Measurements from ENCODE around the gene NTRK1. TPM values are rescaled to one million over a fixed set of nuclear protein-coding genes. Genes with fewer than 3 reads are reported as not detected.

The NTRK1 gene
- total RNA-seq, 2 experiments from 2014 or later, result 1.6 to 1.8 TPM

DNA sequence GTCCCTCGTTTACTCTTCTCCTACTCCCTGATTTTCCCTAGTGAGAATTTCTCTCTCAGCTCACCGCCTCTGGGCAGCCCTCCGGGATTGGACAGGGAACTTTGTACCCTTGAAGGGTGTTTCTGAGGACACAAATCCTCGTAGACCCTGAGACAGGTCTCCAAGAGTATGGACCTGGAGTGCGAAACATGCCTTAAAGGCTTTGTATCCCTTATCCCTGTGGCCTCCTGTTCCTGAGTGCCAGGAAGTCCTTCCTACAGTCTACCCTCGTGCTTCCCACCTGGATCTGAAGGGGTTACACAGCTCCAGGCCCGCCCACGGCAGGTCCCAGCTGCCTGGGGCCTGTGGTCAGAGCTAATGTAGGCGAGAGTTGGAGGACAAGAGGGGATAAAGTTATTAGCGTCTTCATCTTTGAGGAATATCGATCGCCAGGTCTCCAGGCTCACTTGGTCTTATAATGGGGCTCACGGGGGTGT is 25.3 kb downstream of the NTRK1 start:
- Mint-ChIP-seq H3K4me1 (peaks cover 2% of the 10 kb centered on the region), H3K27me3 (peaks cover 39% of the 10 kb centered on the region), H3K4me3 (no peak overlapping the region), H3K36me3 (ENCODE audit: low read depth) (no peaks in the 10 kb centered on the region), H3K9me3 (no peaks in the 10 kb centered on the region), H3K27ac (no peak overlapping the region)
- DNase-seq, result no peak
- POLR2A ChIA-PET, result no interaction called here
- CTCF ChIA-PET, result interaction anchor here (1.7 to 8.1 kb wide), 2 partner anchors 89 to 160 kb away, joined by 5 to 112 read pairs; no protein-coding TSS in a partner anchor

DNA sequence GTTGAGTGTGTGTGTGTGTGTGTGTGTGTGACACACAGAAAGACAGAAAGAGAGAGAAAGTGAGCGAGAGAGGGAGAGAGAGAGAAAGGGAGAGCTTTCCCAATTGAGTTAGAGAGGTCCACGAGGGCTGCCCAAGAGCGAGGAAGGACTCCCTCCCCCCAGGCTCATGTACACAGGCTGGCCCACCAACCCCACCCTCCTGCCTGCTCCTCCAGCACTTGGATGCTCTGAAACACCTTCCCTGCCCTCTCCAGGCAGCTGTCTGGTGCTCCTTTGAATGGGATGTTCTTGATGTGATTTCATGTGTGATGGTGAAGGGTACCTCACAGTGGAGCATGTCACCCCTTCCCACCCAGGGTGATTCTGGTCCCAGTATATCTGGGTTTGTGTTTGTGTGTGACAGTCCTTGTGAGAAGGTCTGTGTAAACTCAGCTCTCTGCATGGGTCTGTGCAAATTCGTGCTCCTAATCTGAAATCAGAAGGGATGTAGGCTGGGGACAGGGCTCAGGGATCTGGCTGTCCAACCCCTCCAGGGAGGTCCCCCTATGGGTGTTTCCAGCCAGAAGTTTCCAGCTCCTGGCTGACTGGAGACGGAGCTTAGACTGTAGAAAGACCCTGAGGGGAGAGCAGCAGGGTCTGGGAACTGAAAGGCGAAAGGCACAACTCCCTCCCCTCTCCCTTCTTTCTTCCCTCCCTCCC is 26.1 kb downstream of the NTRK1 start:
- Mint-ChIP-seq H3K4me3 (no peak overlapping the region), H3K27ac (no peak overlapping the region), H3K27me3 (peaks cover 46% of the 10 kb centered on the region), H3K4me1 (peaks cover 5% of the 10 kb centered on the region), H3K36me3 (ENCODE audit: low read depth) (no peaks in the 10 kb centered on the region), H3K9me3 (no peaks in the 10 kb centered on the region)
- ChIA-PET CTCF (interaction anchor here (0.9 to 8.1 kb wide), 3 partner anchors 27 to 161 kb away, joined by 3 to 112 read pairs (median 5); no protein-coding TSS in a partner anchor), POLR2A (no interaction called here)
- no peak for DNase-seq

DNA sequence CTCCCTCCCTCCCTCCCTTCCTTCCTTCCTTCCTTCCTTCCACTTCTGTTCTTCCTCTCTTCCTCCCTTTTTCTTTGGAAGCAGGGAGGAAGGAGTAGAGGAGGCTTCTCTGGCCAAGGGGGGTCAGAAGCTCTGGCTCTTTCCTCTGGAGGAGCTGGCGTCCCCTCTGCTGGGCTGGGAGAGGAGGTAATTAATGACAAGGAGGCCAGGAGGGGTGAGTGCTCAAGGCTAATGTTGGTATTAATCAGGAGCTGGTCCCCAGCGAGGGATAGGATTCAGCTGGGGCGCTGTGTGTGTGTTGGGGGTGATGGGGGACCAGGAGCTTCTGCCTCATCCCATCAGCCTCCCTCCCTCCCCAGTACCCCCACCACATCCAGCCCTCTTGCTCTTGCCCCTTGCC is 26.7 kb downstream of the NTRK1 start:
- no peak overlapping the region for H3K27ac Mint-ChIP-seq

DNA sequence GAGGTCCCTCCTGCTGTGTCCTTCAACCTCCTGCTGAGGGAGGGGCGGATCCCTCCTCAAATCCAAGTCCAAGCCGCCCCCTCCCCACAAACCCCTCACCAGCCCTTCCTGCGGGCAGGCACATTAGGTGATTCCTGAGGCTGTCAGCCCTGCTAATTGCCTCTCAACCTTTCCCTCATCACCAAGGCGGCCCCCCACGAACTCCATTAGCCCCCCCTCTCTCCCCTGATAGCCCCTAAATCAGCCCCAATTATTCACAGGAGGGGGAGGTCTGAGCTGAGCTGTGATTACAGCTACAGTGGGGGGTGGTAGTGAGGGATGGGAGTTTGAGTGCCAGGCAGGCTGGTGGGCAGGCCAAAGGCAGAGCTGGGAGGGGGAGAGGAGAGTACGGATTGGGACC is 27.1 kb downstream of the NTRK1 start:
- Mint-ChIP-seq H3K36me3 (ENCODE audit: low read depth) (no peaks in the 10 kb centered on the region), H3K4me3 (no peak overlapping the region), H3K9me3 (no peaks in the 10 kb centered on the region), H3K4me1 (peaks cover 13% of the 10 kb centered on the region), H3K27me3 (peaks cover 52% of the 10 kb centered on the region), H3K27ac (no peak overlapping the region)
- POLR2A ChIA-PET, result no interaction called here
- CTCF ChIA-PET, result interaction anchor here (5.1 to 8.1 kb wide), 2 partner anchors 49 to 91 kb away, joined by 67 to 112 read pairs; no protein-coding TSS in a partner anchor
- DNase-seq, result no peak

More for the DNA sequence above, 26.7 kb downstream of the NTRK1 start:
- Mint-ChIP-seq H3K36me3 (ENCODE audit: low read depth) (no peaks in the 10 kb centered on the region), H3K4me1 (peaks cover 11% of the 10 kb centered on the region), H3K9me3 (no peaks in the 10 kb centered on the region), H3K4me3 (no peak overlapping the region), H3K27me3 (peaks cover 51% of the 10 kb centered on the region)
- ChIA-PET CTCF (interaction anchor here (0.9 to 8.1 kb wide), 2 partner anchors 27 to 90 kb away, joined by 3 to 112 read pairs; no protein-coding TSS in a partner anchor), POLR2A (no interaction called here)
- DNase-seq, result no peak

DNA sequence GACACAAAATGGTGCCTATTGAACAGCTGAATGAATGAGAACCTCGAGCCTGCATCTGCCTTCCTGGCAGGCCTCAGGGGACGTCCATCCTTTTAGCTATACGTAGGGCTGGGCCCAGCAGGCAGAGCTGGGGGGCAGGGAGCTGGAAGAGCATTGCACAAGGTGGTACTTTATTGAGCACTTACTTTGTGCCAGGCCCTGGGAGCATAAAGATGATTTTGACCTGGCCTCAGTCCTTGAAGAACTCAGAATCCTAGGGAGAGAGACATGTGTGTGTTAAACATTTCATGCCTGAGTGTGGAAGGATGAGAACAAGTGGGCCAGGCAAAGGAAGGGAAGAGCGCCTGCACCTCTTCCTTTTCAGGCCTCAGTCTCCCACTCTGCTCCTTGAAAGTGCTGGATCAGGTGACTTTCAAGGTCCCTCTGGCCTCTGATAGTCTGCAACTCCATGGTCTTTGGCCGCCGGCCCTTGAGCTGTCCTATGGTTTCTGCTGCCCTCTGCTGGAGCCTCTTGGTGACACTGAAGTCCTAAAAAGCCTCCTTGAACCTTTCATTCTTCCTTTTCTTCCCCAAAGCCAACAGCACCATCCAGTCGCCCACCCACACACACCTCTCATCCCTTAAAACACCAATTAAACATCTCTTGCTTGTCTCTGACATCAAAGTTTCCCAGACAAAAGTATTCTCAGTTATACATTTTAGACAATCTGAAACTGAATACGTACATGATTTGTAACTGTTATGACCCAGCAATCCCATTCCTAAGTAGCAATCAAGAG is 29.3 kb downstream of the NTRK1 start:
- no peak overlapping the region for H3K4me3 Mint-ChIP-seq
- H3K36me3 Mint-ChIP-seq (ENCODE audit: low read depth), result no peaks in the 10 kb centered on the region
- peak; percentile 69 for DNase-seq
- peaks cover 22% of the 10 kb centered on the region for H3K4me1 Mint-ChIP-seq
- POLR2A ChIA-PET, result interaction anchor here (1.5 kb wide), 2 partner anchors 27 to 89 kb away, joined by 3 to 7 read pairs; no protein-coding TSS in a partner anchor
- peaks cover 58% of the 10 kb centered on the region for H3K27me3 Mint-ChIP-seq
- H3K9me3 Mint-ChIP-seq, result no peaks in the 10 kb centered on the region
- no peak overlapping the region for H3K27ac Mint-ChIP-seq
- CTCF ChIA-PET, result interaction anchor here (0.6 to 8.1 kb wide), 34 partner anchors 9 to 226 kb away, joined by 3 to 112 read pairs (median 4); partner anchors contain the start of genes INSRR, ISG20L2, METTL25B and NTRK1

DNA sequence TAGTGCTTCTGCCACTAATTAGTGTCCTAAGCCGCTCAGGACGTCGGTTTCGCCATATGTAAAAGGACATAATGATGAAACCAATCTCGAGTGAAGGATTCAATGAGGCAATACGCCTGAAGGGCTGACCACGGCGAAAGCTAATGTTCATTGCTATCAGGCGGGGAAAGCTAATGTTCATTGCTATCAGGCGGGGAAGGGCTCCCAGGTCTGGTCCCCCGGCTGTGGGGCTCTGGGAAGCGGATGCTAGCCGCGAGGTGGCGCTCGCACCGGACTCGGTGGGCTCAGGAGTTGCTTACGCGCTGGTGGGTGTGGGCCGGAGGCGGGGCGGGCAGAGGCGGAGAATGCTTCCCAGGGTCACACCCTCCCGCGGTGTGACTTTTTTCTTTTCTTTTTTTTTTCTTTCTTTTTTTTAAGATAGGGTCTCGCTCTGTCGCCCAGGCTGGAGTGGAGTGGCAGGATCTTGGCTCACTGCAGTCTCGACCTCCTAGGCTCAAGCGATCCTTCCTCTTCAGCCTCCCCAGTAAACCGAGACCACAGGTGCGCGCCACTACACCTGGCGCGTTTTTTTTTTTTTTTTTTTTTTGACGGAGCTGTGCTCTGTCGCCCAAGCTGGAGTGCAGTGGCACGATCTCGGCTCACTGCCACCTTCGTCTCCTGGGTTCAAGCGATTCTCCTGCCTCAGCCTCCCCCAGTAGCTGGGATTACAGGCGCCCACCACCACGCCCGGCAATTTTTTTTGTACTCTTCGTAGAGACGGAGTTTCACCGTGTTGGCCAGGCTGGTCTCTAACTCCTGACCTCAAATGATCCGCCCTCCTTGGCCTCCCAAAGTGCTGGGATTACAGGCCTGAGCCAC is 31.8 kb downstream of the NTRK1 start:
- H3K4me1 Mint-ChIP-seq, result peaks cover 22% of the 10 kb centered on the region
- ChIA-PET CTCF (interaction anchor here (0.6 to 8.1 kb wide), 28 partner anchors 9 to 264 kb away, joined by 3 to 112 read pairs (median 5); partner anchors contain the start of genes CRABP2, INSRR, ISG20L2 and METTL25B), POLR2A (interaction anchor here (0.6 to 0.7 kb wide), 2 partner anchors 31 to 164 kb away, joined by 3 read pairs; partner anchors contain the start of gene ISG20L2)
- H3K27ac Mint-ChIP-seq, result no peak overlapping the region
- H3K4me3 Mint-ChIP-seq, result peak overlapping the region; percentile 49
- peak; percentile 87 for DNase-seq
- no peaks in the 10 kb centered on the region for H3K9me3 Mint-ChIP-seq
- no peaks in the 10 kb centered on the region for H3K36me3 Mint-ChIP-seq (ENCODE audit: low read depth)
- peaks cover 56% of the 10 kb centered on the region for H3K27me3 Mint-ChIP-seq

DNA sequence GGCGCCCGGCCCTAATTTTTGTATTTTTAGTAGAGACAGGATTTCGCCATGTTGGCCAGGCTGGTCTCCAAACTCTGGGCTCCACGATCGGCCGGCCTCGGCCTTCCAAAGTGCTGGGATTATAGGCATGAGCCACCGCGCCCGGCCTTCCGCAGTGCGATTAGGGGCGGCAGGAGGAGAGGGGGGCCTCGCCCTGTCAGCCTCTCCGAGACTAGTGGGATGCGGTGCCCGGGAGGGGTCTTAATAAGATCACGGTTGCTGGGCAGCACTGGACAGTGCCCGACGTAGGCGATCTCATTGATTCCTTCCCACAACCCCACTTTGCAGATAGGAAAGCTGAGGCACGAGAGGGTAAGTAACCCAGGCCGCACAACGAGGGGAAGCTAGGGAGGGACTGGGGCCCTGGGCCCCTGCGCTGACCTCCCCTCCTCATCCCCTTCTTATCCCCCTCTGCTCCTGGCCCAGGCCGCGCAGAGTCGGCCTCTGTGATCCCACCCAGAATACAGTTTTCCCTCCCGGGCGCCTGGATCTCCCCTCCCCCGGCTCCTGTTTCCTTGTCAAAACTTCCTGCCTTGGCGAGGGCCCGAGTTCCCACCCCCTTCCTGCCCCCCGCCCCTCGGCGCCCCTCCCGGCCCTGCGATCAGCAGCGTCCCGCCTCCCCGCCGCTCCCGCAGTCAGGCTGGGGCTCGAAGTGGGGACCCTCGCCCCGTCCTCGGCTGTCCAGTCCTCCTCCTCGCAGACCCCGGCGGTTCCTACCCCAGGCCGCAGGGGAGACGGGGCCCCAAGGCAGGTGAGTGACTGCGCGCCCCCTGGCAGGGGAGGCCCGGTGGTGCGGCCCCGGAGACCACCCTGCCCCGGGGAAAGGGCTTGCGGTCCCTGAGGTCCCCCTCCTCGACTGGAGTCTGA is 32.6 kb downstream of the NTRK1 start, which contains the start of gene PEAR1:
TSS of gene PEAR1 (plus strand) at position 671 of the 906 bp plus-strand sequence. CDS start 10,209 bp downstream, outside the sequence.
- ChIA-PET CTCF (interaction anchor here (0.6 to 8.1 kb wide), 21 partner anchors 10 to 263 kb away, joined by 3 to 112 read pairs (median 5); partner anchors contain the start of genes CRABP2, INSRR, ISG20L2 and METTL25B), POLR2A (no interaction called here)
- H3K4me3 Mint-ChIP-seq, result peak within 1 kb of the TSS; percentile 49
- no peak for DNase-seq
- H3K4me1 Mint-ChIP-seq, result peaks cover 31% of the 10 kb centered on the region
- no peaks in the 10 kb centered on the region for H3K9me3 Mint-ChIP-seq
- H3K27me3 Mint-ChIP-seq, result peaks cover 62% of the 10 kb centered on the region
- H3K27ac Mint-ChIP-seq, result no peak within 1 kb of the TSS
- H3K36me3 Mint-ChIP-seq (ENCODE audit: low read depth), result no peaks in the 10 kb centered on the region

DNA sequence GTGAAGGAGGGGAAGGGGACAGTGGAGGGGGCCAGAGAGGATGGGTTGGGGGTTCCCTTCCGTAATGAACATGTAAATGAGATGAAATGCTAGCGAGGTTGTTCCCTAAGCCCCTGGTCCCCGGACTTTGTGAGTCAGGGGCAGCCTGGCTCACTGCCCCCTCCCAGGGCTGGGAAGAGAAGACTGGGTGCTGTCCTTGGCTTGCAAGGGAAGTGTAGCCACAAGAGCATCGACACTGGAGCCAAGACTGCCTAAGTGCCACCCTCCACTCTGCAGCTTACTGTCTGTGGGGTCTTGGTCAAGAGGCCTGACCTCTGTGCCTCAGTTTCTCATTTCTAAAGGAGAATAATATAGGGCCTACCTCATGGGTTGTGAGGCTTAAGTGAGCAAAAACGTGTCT is 33.3 kb downstream of the NTRK1 start:
- POLR2A ChIA-PET, result no interaction called here
- Mint-ChIP-seq H3K4me1 (peaks cover 35% of the 10 kb centered on the region), H3K36me3 (ENCODE audit: low read depth) (no peaks in the 10 kb centered on the region), H3K4me3 (no peak overlapping the region), H3K27ac (no peak overlapping the region), H3K27me3 (peaks cover 64% of the 10 kb centered on the region), H3K9me3 (no peaks in the 10 kb centered on the region)
- DNase-seq, result no peak
- CTCF ChIA-PET, result interaction anchor here (1.8 kb wide), 1 partner anchor 168 kb away, joined by 4 read pairs; no protein-coding TSS in a partner anchor

DNA sequence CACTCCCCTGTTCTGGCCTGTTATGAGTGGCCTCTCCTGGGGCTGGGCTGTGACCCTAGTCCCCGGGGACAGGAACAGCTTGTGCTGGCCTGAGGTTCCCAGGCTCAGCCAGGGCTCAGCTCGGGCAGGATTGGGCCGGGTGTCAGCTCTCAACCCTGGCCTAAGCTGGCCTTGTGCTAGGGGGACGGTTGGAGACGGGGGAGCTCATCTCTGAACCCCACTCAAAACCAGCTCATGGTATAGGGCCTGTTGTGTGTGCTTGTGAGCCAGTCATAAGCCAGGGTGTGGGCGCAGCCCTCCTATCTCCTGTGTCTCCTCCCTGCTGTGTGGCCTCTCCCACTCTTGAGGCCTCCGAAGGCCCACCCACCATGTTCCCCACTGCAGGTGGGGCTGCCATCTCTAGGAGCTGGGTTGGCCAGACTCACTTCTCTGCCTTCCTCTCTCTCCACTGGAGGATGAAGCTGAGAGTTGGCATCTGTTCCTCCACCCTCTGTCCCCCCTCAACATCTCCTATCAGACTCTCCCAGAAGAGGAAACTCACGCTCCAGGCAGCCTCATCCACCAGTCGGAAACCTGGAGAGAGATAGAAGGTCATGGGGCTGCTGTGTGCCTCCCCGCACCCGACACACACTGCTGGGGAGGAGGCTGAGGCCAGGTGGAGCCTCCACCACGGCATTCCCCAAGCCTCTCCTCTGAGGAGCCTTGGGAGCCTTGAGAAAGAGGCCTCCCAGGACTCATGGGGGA is 34.2 kb downstream of the NTRK1 start:
- no peak overlapping the region for H3K4me3 Mint-ChIP-seq
- DNase-seq, result no peak
- no peaks in the 10 kb centered on the region for H3K9me3 Mint-ChIP-seq
- CTCF ChIA-PET, result interaction anchor here (0.8 to 1.8 kb wide), 3 partner anchors 16 to 169 kb away, joined by 3 to 4 read pairs (median 4); no protein-coding TSS in a partner anchor
- POLR2A ChIA-PET, result interaction anchor here (0.9 kb wide), 1 partner anchor 59 kb away, joined by 5 read pairs; no protein-coding TSS in a partner anchor
- peaks cover 62% of the 10 kb centered on the region for H3K27me3 Mint-ChIP-seq
- H3K27ac Mint-ChIP-seq, result no peak overlapping the region
- H3K4me1 Mint-ChIP-seq, result peaks cover 35% of the 10 kb centered on the region
- no peaks in the 10 kb centered on the region for H3K36me3 Mint-ChIP-seq (ENCODE audit: low read depth)

DNA sequence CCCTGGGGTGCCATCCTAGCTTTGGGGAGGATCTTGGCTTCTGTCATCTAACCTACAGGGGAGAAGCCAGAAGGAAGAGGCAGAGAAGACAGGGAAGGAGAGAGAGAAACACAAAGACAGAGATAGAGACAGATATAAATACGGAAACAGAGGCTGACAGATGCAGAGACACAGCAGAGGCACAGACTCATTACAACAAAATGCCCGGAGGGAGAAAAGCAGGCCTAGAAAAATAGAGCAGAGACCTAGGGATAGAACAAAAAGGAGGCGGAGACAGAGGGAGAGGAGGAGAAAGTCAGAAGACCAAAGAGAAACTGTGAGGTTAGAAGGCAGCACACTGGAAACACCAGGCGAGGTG is 34.8 kb downstream of the NTRK1 start:
- no peak overlapping the region for H3K27ac Mint-ChIP-seq
- H3K4me1 Mint-ChIP-seq, result peaks cover 33% of the 10 kb centered on the region
- POLR2A ChIA-PET, result interaction anchor here (0.9 kb wide), 1 partner anchor 59 kb away, joined by 5 read pairs; no protein-coding TSS in a partner anchor
- H3K36me3 Mint-ChIP-seq (ENCODE audit: low read depth), result no peaks in the 10 kb centered on the region
- DNase-seq, result no peak
- CTCF ChIA-PET, result interaction anchor here (1.8 kb wide), 1 partner anchor 169 kb away, joined by 4 read pairs; no protein-coding TSS in a partner anchor
- H3K9me3 Mint-ChIP-seq, result no peaks in the 10 kb centered on the region
- peaks cover 57% of the 10 kb centered on the region for H3K27me3 Mint-ChIP-seq
- H3K4me3 Mint-ChIP-seq, result no peak overlapping the region

DNA sequence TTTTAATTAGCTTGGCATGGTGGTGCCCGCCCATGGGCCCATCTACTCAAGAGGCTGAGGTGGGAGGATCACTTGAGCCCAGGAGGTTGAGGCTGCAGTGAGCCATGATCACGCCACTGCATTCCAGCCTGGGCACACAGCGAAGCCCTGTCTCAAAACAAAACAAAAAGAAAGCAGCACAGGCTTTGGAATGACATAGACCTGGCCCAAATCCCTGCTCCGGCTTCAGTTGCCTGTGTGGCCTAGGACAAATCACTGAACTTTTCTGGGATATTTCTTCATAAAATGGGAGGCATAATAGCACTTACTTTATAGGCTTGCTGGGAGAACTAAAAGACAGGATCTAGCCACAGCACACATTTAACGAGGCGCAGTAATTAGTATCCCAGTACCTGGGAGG is 35.3 kb downstream of the NTRK1 start:
- Mint-ChIP-seq H3K4me1 (peaks cover 33% of the 10 kb centered on the region), H3K27me3 (peaks cover 54% of the 10 kb centered on the region), H3K36me3 (ENCODE audit: low read depth) (no peaks in the 10 kb centered on the region), H3K4me3 (no peak overlapping the region), H3K9me3 (no peaks in the 10 kb centered on the region), H3K27ac (no peak overlapping the region)
- POLR2A ChIA-PET, result no interaction called here
- no peak for DNase-seq
- CTCF ChIA-PET, result no interaction called here
